Chondrocyte (in vitro differentiated cells): ENCODE data around the gene CCDC106. TPM values are rescaled to one million over a fixed set of nuclear protein-coding genes. Genes with fewer than 3 reads are reported as not detected.

Experiments
- DNase-seq: peaks from one replicate; pipeline ENCODE4 v3.0.0; 2021; ENCODE audit warnings: mixed read lengths, low spot score
- H3K27ac Mint-ChIP-seq: one replicate; pipeline ENCODE4 v1.8.0; 2021; ENCODE audit warnings: mild to moderate bottlenecking, moderate library complexity, mixed read lengths; ENCODE audit not compliant: unreplicated experiment
- H3K27me3 Mint-ChIP-seq: 2 replicates; pipeline ENCODE4 v1.8.0; 2021; ENCODE audit warnings: low read depth, mixed read lengths
- H3K36me3 Mint-ChIP-seq: 2 replicates; pipeline ENCODE4 v1.8.0; 2021; ENCODE audit warnings: low read depth, mixed read lengths
- H3K4me1 Mint-ChIP-seq: 2 replicates; pipeline ENCODE4 v1.8.0; 2021; ENCODE audit warnings: low read depth, mild to moderate bottlenecking, mixed read lengths
- H3K4me3 Mint-ChIP-seq: one replicate; pipeline ENCODE4 v1.8.0; 2021; ENCODE audit warnings: mild to moderate bottlenecking, moderate library complexity, mixed read lengths; ENCODE audit not compliant: unreplicated experiment
- H3K9me3 Mint-ChIP-seq: 2 replicates; pipeline ENCODE4 v1.8.0; 2021; ENCODE audit warnings: low read depth, mixed read lengths
- total RNA-seq: library from RNA; stranded (reverse); gene quantifications from 3 replicates; pipeline ENCODE4 v1.2.1, GENCODE V29; 2021
- TF ChIP-seq, protein P1 (sequence below): fragments of 200-600 bp; sonication (generic); IDR thresholded peaks from 2 replicates; pipeline ENCODE4 v1.5.0; 2021; ENCODE audit warnings: antibody characterized with exemption, mild to moderate bottlenecking, moderate library complexity

CCDC106 gene
- total RNA-seq, 1 donor from 2014 or later: 20.9 TPM

DNA sequence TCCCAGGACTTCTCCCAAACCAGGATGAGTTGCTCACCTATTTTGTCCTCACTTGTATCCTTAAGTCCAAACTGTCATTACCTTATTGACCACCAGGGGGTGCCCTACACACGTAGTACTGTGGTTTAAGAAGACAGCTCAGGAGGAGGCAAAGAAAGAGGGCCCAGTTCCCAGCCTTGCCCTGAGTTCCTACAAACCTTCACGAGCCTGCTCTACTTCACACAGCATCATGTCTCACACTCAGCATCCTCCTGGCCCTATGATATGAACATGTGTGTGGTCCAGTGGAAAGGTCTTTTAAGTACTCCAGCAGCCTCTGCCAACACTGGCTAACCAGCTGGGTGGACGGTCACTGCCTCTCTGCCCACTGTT lies 15.6 kb upstream of the CCDC106 start:
- no peaks in the 10 kb centered on the region for H3K27me3 Mint-ChIP-seq
- TF ChIP-seq, protein P1, sequence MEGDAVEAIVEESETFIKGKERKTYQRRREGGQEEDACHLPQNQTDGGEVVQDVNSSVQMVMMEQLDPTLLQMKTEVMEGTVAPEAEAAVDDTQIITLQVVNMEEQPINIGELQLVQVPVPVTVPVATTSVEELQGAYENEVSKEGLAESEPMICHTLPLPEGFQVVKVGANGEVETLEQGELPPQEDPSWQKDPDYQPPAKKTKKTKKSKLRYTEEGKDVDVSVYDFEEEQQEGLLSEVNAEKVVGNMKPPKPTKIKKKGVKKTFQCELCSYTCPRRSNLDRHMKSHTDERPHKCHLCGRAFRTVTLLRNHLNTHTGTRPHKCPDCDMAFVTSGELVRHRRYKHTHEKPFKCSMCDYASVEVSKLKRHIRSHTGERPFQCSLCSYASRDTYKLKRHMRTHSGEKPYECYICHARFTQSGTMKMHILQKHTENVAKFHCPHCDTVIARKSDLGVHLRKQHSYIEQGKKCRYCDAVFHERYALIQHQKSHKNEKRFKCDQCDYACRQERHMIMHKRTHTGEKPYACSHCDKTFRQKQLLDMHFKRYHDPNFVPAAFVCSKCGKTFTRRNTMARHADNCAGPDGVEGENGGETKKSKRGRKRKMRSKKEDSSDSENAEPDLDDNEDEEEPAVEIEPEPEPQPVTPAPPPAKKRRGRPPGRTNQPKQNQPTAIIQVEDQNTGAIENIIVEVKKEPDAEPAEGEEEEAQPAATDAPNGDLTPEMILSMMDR: peak; percentile 83
- no peak overlapping the region for H3K27ac Mint-ChIP-seq
- peaks cover 36% of the 10 kb centered on the region for H3K4me1 Mint-ChIP-seq
- no peak overlapping the region for H3K4me3 Mint-ChIP-seq
- H3K36me3 Mint-ChIP-seq: peaks cover 3% of the 10 kb centered on the region
- DNase-seq: no peak
- H3K9me3 Mint-ChIP-seq: no peaks in the 10 kb centered on the region

DNA sequence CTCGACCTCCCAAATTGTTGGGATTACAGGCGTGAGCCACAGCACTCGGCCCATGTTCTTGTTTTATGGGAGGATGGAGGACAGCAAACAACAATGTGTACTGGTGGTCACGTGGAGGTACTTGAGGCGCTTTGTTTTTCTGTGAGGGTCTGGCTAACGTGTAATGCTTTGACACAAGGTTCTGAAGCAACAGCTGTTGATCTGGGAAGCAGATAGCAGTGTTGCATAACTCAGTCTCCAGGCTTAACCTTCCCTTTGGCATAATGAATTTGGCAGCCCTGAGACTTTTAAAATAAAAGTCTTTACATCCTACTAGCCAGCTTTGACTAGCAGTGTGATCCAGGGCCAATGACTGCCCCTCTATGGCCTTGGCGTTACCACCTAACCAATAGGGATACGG lies 14.2 kb upstream of the CCDC106 start:
- peaks cover 43% of the 10 kb centered on the region for H3K4me1 Mint-ChIP-seq
- TF ChIP-seq, protein P1: no peak
- peak overlapping the region; percentile 100 for H3K27ac Mint-ChIP-seq
- no peaks in the 10 kb centered on the region for H3K9me3 Mint-ChIP-seq
- peaks cover 6% of the 10 kb centered on the region for H3K36me3 Mint-ChIP-seq
- H3K27me3 Mint-ChIP-seq: no peaks in the 10 kb centered on the region
- DNase-seq: no peak
- peak overlapping the region; percentile 95 for H3K4me3 Mint-ChIP-seq

DNA sequence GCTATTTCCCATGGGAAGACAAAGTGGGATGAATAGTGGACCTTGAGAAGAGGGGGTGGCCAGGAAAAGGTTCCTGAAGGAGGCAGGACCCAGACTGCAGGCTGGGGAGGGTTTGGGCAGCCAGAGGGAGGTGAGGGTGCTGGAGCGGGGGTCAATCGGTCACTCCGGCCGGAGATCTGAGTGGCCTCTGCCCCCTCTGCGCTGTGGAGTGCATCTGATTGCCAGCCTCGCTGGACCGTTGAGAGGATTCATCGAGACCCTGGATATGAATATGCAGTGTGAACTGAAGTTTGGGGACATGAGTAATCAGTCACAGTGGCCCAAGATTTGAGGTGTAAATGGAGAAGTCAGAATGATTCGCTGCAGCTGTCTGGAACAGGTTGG lies 12.7 kb upstream of the CCDC106 start:
- no peaks in the 10 kb centered on the region for H3K9me3 Mint-ChIP-seq
- peak overlapping the region; percentile 95 for H3K4me3 Mint-ChIP-seq
- H3K4me1 Mint-ChIP-seq: peaks cover 57% of the 10 kb centered on the region
- no peaks in the 10 kb centered on the region for H3K27me3 Mint-ChIP-seq
- H3K36me3 Mint-ChIP-seq: peaks cover 8% of the 10 kb centered on the region
- TF ChIP-seq, protein P1: no peak
- DNase-seq: no peak
- peak overlapping the region; percentile 100 for H3K27ac Mint-ChIP-seq

DNA sequence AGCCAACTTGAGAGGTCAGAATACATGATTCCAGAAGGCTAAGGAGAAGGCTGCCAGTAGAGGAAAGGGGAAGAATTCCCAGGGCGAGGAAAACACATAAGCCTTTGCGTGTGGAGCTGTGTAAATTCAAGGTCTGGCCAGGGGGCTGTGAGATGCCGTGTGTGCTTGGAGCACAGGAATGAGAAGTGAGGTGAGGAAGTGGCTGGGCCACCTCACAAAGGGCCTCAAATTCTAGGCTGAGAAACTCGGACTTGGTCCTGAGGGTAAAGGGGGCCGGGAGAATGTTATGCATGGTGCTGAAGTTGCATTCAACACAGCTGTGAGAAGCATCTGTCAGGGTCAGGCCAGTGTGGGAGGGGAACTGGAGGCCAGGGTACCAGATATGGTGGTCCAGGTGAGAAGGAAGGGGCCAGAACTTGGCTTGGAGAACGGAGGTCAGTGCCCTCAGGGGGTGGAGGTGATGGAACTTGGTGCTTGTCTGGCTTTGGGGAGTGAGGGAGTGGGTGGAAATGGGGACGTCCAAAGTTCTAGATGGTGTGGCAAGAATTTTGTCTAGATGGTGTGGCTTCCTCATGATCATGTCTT lies 12.1 kb upstream of the CCDC106 start:
- Mint-ChIP-seq H3K27ac (peak overlapping the region; percentile 100), H3K9me3 (no peaks in the 10 kb centered on the region), H3K4me3 (peak overlapping the region; percentile 95), H3K4me1 (peaks cover 60% of the 10 kb centered on the region), H3K27me3 (no peaks in the 10 kb centered on the region), H3K36me3 (peaks cover 8% of the 10 kb centered on the region)
- DNase-seq: no peak
- TF ChIP-seq, protein P1: no peak

DNA sequence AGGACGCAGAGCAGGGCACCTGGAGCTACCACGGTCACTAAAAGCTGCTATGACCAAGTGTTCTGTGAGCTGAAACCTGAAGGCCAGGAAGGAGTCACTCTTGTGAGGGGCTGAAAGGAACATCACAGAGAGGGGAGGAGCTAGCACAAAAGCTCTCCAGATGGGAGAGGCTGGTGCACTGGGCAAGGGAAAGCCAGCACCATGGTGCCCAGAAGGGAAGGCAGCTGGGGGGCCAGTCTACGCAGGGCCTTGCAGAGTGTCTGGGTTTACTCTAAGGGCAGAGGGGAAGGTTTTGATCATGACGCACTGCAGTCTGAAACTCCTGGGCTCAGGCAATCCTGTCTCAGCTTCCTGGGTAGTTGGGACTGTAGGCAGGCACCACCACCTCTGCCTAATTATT lies 11.3 kb upstream of the CCDC106 start:
- H3K9me3 Mint-ChIP-seq: no peaks in the 10 kb centered on the region
- peak overlapping the region; percentile 100 for H3K27ac Mint-ChIP-seq
- no peak for DNase-seq
- TF ChIP-seq, protein P1: no peak
- H3K4me1 Mint-ChIP-seq: peaks cover 60% of the 10 kb centered on the region
- peak overlapping the region; percentile 95 for H3K4me3 Mint-ChIP-seq
- no peaks in the 10 kb centered on the region for H3K27me3 Mint-ChIP-seq
- peaks cover 8% of the 10 kb centered on the region for H3K36me3 Mint-ChIP-seq
